HEK293 (cell line): ENCODE results near the gene CEP55.

Experiments
- ZNF140 ChIP-seq: fragments of 450-650 bp; formaldehyde crosslinking; IDR thresholded peaks from 2 replicates; pipeline ENCODE4 v1.5.1; 2016; ENCODE audit warnings: missing biosample characterization, missing genetic modification characterization
- ZNF335 ChIP-seq: fragments of 450-650 bp; formaldehyde crosslinking; conservative IDR thresholded peaks from 2 replicates; pipeline ENCODE4 v1.5.1; 2016; ENCODE audit warnings: missing biosample characterization, missing genetic modification characterization
- ZNF837 ChIP-seq: fragments of 450-650 bp; formaldehyde crosslinking; IDR thresholded peaks from 2 replicates; pipeline ENCODE4 v1.5.1; 2016; ENCODE audit warnings: missing biosample characterization, missing genetic modification characterization
- TF ChIP-seq, protein P1 (sequence below): fragments of 450-650 bp; formaldehyde crosslinking; IDR thresholded peaks from 2 replicates; pipeline ENCODE4 v1.5.1; 2016; ENCODE audit warnings: missing biosample characterization, missing genetic modification characterization
- TF ChIP-seq, protein P2 (sequence below): fragments of 450-650 bp; formaldehyde crosslinking; IDR thresholded peaks from 2 replicates; pipeline ENCODE4 v1.5.1; 2016; ENCODE audit warnings: missing biosample characterization, missing genetic modification characterization
- TF ChIP-seq, protein P3 (sequence below): fragments of 450-650 bp; formaldehyde crosslinking; IDR thresholded peaks from 2 replicates; pipeline ENCODE4 v1.5.1; 2016; ENCODE audit warnings: missing biosample characterization, missing genetic modification characterization, low read depth

DNA sequence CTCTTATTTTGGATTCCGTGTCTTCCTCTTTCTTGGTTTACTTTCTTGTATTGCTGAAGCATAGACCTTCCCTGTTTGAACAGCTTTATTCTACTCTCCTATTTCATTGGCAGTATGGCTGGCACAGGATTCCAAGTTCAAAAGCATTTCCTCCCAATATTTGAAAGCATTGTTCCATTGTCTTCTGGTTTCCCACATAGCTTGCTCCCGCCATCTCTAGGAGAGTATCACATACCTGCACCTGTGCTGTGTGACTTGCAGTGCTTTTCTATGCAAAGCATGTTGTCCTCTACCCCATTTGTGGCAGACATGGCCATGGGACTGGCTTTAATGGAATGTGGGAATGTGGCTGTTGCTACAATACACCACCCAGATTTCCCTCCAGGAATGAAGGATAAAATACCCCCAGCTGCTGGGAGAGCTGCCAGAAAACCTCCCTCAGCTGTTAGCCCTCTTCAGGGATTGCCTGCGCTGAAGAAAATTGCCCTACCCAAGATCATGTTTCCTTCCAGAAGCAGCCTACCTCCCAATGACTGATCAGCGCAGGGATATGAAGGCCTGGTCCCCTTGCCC, 7.4 kb upstream of the CEP55 start:
- TF ChIP-seq, protein P1, sequence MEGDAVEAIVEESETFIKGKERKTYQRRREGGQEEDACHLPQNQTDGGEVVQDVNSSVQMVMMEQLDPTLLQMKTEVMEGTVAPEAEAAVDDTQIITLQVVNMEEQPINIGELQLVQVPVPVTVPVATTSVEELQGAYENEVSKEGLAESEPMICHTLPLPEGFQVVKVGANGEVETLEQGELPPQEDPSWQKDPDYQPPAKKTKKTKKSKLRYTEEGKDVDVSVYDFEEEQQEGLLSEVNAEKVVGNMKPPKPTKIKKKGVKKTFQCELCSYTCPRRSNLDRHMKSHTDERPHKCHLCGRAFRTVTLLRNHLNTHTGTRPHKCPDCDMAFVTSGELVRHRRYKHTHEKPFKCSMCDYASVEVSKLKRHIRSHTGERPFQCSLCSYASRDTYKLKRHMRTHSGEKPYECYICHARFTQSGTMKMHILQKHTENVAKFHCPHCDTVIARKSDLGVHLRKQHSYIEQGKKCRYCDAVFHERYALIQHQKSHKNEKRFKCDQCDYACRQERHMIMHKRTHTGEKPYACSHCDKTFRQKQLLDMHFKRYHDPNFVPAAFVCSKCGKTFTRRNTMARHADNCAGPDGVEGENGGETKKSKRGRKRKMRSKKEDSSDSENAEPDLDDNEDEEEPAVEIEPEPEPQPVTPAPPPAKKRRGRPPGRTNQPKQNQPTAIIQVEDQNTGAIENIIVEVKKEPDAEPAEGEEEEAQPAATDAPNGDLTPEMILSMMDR (tag by site-specific recombination): no peak
- TF ChIP-seq, protein P2, sequence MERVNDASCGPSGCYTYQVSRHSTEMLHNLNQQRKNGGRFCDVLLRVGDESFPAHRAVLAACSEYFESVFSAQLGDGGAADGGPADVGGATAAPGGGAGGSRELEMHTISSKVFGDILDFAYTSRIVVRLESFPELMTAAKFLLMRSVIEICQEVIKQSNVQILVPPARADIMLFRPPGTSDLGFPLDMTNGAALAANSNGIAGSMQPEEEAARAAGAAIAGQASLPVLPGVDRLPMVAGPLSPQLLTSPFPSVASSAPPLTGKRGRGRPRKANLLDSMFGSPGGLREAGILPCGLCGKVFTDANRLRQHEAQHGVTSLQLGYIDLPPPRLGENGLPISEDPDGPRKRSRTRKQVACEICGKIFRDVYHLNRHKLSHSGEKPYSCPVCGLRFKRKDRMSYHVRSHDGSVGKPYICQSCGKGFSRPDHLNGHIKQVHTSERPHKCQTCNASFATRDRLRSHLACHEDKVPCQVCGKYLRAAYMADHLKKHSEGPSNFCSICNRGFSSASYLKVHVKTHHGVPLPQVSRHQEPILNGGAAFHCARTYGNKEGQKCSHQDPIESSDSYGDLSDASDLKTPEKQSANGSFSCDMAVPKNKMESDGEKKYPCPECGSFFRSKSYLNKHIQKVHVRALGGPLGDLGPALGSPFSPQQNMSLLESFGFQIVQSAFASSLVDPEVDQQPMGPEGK (tag by site-specific recombination): no peak
- no peak for TF ChIP-seq ZNF837 (tag by site-specific recombination)
- no peak for TF ChIP-seq ZNF140 (tag by site-specific recombination)
- no peak for TF ChIP-seq ZNF335
- TF ChIP-seq, protein P3, sequence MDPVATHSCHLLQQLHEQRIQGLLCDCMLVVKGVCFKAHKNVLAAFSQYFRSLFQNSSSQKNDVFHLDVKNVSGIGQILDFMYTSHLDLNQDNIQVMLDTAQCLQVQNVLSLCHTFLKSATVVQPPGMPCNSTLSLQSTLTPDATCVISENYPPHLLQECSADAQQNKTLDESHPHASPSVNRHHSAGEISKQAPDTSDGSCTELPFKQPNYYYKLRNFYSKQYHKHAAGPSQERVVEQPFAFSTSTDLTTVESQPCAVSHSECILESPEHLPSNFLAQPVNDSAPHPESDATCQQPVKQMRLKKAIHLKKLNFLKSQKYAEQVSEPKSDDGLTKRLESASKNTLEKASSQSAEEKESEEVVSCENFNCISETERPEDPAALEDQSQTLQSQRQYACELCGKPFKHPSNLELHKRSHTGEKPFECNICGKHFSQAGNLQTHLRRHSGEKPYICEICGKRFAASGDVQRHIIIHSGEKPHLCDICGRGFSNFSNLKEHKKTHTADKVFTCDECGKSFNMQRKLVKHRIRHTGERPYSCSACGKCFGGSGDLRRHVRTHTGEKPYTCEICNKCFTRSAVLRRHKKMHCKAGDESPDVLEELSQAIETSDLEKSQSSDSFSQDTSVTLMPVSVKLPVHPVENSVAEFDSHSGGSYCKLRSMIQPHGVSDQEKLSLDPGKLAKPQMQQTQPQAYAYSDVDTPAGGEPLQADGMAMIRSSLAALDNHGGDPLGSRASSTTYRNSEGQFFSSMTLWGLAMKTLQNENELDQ (tag by site-specific recombination): no peak
